ENCODE measurements around the gene CRTC2.
A peak's percentile ranks its signal among the peaks of the same experiment; 100 is the strongest.

CRTC2 gene

GRCh38 chr1:153970346-153970745 lies 11.9 kb upstream of the CRTC2 start:
- no peak for DNase-seq

GRCh38 chr1:153968972-153969371 lies 10.6 kb upstream of the CRTC2 start:
- no peak for DNase-seq

- DNase-seq = no peak
Observed at GRCh38 chr1:153968408-153968807, 10.0 kb upstream of the CRTC2 start.

GRCh38 chr1:153968000-153968363 lies 9.6 kb upstream of the CRTC2 start:
- DNase-seq = no peak

- peak; percentile 81 to 90 for DNase-seq
Observed at GRCh38 chr1:153967107-153967999, 8.9 kb upstream of the CRTC2 start, which contains the start of gene CREB3L4. Gene CREB3L4, plus strand, starts transcription at chr1:153967902. Its CDS starts 624 bp downstream, at chr1:153968526.

GRCh38 chr1:153963850-153964331 lies 5.5 kb upstream of the CRTC2 start:
- peak in 1 of 2 experiments; percentile 68 for DNase-seq

GRCh38 chr1:153963030-153963849 lies 4.8 kb upstream of the CRTC2 start, which contains the start of gene SLC39A1:
Gene SLC39A1, minus strand, starts transcription at chr1:153963537. Its CDS starts 822 bp downstream, at chr1:153962715.
- peak; percentile 59 to 91 for DNase-seq

GRCh38 chr1:153962088-153963029 lies 3.9 kb upstream of the CRTC2 start:
- DNase-seq = peak in 1 of 2 experiments; percentile 17

- no peak for DNase-seq
Observed at GRCh38 chr1:153961421-153961820, 3.0 kb upstream of the CRTC2 start.

- no peak for DNase-seq
Observed at GRCh38 chr1:153960206-153960605, 1.8 kb upstream of the CRTC2 start.

- no peak for DNase-seq
Observed at GRCh38 chr1:153959454-153959853, 1.0 kb upstream of the CRTC2 start.

GRCh38 chr1:153958961-153959260 lies 499 bp upstream of the CRTC2 start:
- DNase-seq = no peak

GRCh38 chr1:153957744-153958110 lies 685 bp downstream of the CRTC2 start:
- DNase-seq = no peak

- no peak for DNase-seq
Observed at GRCh38 chr1:153956997-153957715, 1.3 kb downstream of the CRTC2 start.

GRCh38 chr1:153954826-153955225 lies 3.6 kb downstream of the CRTC2 start:
- DNase-seq = no peak

- no peak for DNase-seq
Observed at GRCh38 chr1:153953859-153954365, 4.5 kb downstream of the CRTC2 start.

GRCh38 chr1:153951801-153952200 lies 6.6 kb downstream of the CRTC2 start:
- DNase-seq = no peak

- no peak for DNase-seq
Observed at GRCh38 chr1:153951183-153951582, 7.2 kb downstream of the CRTC2 start.

- peak in 1 of 2 experiments; percentile 61 for DNase-seq
Observed at GRCh38 chr1:153946622-153947241, 11.7 kb downstream of the CRTC2 start, which contains the start of gene DENND4B. Gene DENND4B, minus strand, starts transcription at chr1:153946718. Its CDS starts 2,344 bp downstream, at chr1:153944374.

- peak in 1 of 2 experiments; percentile 15 for DNase-seq
Observed at GRCh38 chr1:153945795-153946621, 12.4 kb downstream of the CRTC2 start.
